ENCODE data around the gene ZNF592. TPM values are rescaled to one million over a fixed set of nuclear protein-coding genes. Genes with fewer than 3 reads are reported as not detected.

The ZNF592 gene
- polyA plus RNA-seq, 1 donor from 2014 or later: 3.9 TPM

- Histone ChIP-seq H3K36me3 (ENCODE audit: insufficient read depth, low read length) (no peaks in the 10 kb centered on the region), H3K79me2 (replicated peaks; ENCODE audit: insufficient read depth, low read length) (peaks cover 35% of the 10 kb centered on the region), H3K27me3 (ENCODE audit: insufficient read depth, low read depth, low read length) (no peaks in the 10 kb centered on the region), H3K4me2 (ENCODE audit: low read length) (no peak overlapping the region), H4K20me1 (ENCODE audit: insufficient read depth) (no peaks in the 10 kb centered on the region), H3K9me2 (ENCODE audit: insufficient read depth, low read length) (no peaks in the 10 kb centered on the region), H3K4me3 (ENCODE audit: low read length) (no peak overlapping the region), H3K27ac (ENCODE audit: low read length) (no peak overlapping the region), H3F3A (ENCODE audit: insufficient read depth, low read length, poor library complexity, severe bottlenecking) (no peaks in the 10 kb centered on the region), H3K9me3 (ENCODE audit: low read length) (no peaks in the 10 kb centered on the region), H3K9ac (ENCODE audit: low read length) (no peak overlapping the region), H2AFZ (ENCODE audit: low read depth, low read length) (no peak overlapping the region)
- no peak for TF ChIP-seq RAD21 (conservative IDR thresholded peaks at IDR 0.05)
- no peak for TF ChIP-seq MXI1 (conservative IDR thresholded peaks at IDR 0.05; ENCODE audit: poor library complexity, severe bottlenecking)
- TF ChIP-seq POLR2AphosphoS5 (IDR thresholded peaks at IDR 0.05): no peak
- no peak for TF ChIP-seq TAF1 (IDR thresholded peaks at IDR 0.05; ENCODE audit: low read depth)
- no peak for TF ChIP-seq EZH2 (IDR thresholded peaks at IDR 0.05; ENCODE audit: borderline replicate concordance, insufficient read depth, low read length, poor library complexity, severe bottlenecking)
- no peak for TF ChIP-seq CTCF (IDR thresholded peaks at IDR 0.05; ENCODE audit: poor library complexity, severe bottlenecking)
- TF ChIP-seq EP300 (conservative IDR thresholded peaks at IDR 0.05; ENCODE audit: poor library complexity, severe bottlenecking): no peak
Measured at GRCh38 chr15:84762840-84763572, 14.6 kb downstream of the ZNF592 start.

GRCh38 chr15:84764585-84764984, 16.2 kb downstream of the ZNF592 start:
- no peak overlapping the region for H3K4me3 ChIP-seq (ENCODE audit: low read length)
- H3K27ac ChIP-seq (ENCODE audit: low read length): no peak overlapping the region
- no peak overlapping the region for H3K9ac ChIP-seq (ENCODE audit: low read length)
- H4K20me1 ChIP-seq (ENCODE audit: insufficient read depth): no peaks in the 10 kb centered on the region
- H3K9me2 ChIP-seq (ENCODE audit: insufficient read depth, low read length): no peaks in the 10 kb centered on the region
- TF ChIP-seq CTCF (IDR thresholded peaks at IDR 0.05; ENCODE audit: poor library complexity, severe bottlenecking) (no peak), TAF1 (IDR thresholded peaks at IDR 0.05; ENCODE audit: low read depth) (no peak)
- no peaks in the 10 kb centered on the region for H3K36me3 ChIP-seq (ENCODE audit: insufficient read depth, low read length)
- H3F3A ChIP-seq (ENCODE audit: insufficient read depth, low read length, poor library complexity, severe bottlenecking): no peaks in the 10 kb centered on the region
- H3K27me3 ChIP-seq (ENCODE audit: insufficient read depth, low read depth, low read length): no peaks in the 10 kb centered on the region
- H3K79me2 ChIP-seq (replicated peaks; ENCODE audit: insufficient read depth, low read length): peaks cover 29% of the 10 kb centered on the region
- no peaks in the 10 kb centered on the region for H3K9me3 ChIP-seq (ENCODE audit: low read length)
- H2AFZ ChIP-seq (ENCODE audit: low read depth, low read length): no peak overlapping the region
- no peak overlapping the region for H3K4me2 ChIP-seq (ENCODE audit: low read length)

GRCh38 chr15:84764989-84765388, 16.6 kb downstream of the ZNF592 start:
- Histone ChIP-seq H3K79me2 (replicated peaks; ENCODE audit: insufficient read depth, low read length) (peaks cover 29% of the 10 kb centered on the region), H3K9me2 (ENCODE audit: insufficient read depth, low read length) (no peaks in the 10 kb centered on the region), H3F3A (ENCODE audit: insufficient read depth, low read length, poor library complexity, severe bottlenecking) (no peaks in the 10 kb centered on the region), H3K27me3 (ENCODE audit: insufficient read depth, low read depth, low read length) (no peaks in the 10 kb centered on the region), H2AFZ (ENCODE audit: low read depth, low read length) (no peak overlapping the region), H4K20me1 (ENCODE audit: insufficient read depth) (no peaks in the 10 kb centered on the region), H3K36me3 (ENCODE audit: insufficient read depth, low read length) (no peaks in the 10 kb centered on the region), H3K27ac (ENCODE audit: low read length) (no peak overlapping the region), H3K4me3 (ENCODE audit: low read length) (no peak overlapping the region), H3K9me3 (ENCODE audit: low read length) (no peaks in the 10 kb centered on the region), H3K9ac (ENCODE audit: low read length) (no peak overlapping the region), H3K4me2 (ENCODE audit: low read length) (no peak overlapping the region)
- TF ChIP-seq POLR2AphosphoS5 (IDR thresholded peaks at IDR 0.05) (no peak), CTCF (IDR thresholded peaks at IDR 0.05; ENCODE audit: poor library complexity, severe bottlenecking) (no peak), REST (IDR thresholded peaks at IDR 0.05; ENCODE audit: borderline replicate concordance) (no peak), SMC3 (conservative IDR thresholded peaks at IDR 0.05; ENCODE audit: poor library complexity) (no peak), EZH2 (IDR thresholded peaks at IDR 0.05; ENCODE audit: borderline replicate concordance, insufficient read depth, low read length, poor library complexity, severe bottlenecking) (no peak), MXI1 (conservative IDR thresholded peaks at IDR 0.05; ENCODE audit: poor library complexity, severe bottlenecking) (no peak), TAF1 (IDR thresholded peaks at IDR 0.05; ENCODE audit: low read depth) (no peak), RAD21 (conservative IDR thresholded peaks at IDR 0.05) (no peak), EP300 (conservative IDR thresholded peaks at IDR 0.05; ENCODE audit: poor library complexity, severe bottlenecking) (no peak)
